ENCODE data around the gene GP1BB.

DNA sequence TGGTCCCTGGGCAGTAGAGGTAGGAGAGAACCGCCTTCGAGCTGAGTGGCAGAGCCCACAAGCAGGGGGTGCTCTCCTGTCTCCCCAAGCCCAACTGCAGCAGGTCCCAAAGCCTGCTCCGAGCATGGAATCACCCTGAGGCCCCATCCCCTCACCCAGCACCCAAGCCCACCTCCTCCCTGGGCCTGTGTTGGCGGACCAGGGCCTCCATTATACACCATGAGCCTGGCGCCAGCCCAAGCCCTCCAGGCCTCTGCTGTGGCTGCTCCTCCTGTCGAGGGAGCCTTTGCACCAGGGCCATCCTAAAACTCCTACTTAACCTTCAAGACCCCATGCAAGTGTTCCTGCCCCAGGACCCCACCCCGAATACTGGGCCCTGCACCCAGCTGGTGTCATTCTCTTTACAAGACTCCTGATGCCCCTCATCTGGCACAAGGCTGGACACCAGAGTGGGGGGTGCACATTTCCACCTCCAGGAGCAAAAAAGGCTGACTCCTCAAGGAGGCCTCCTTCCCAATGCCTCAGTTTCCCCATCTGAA, 16.6 kb downstream of the GP1BB start:
- TF ChIP-seq GTF2F1 (IDR thresholded peaks at IDR 0.05; ENCODE audit: low read length) = no peak
- TF ChIP-seq ZNF503 (CRISPR knock-in tag; IDR thresholded peaks at IDR 0.05) = no peak
- no peak for TF ChIP-seq EP300 (IDR thresholded peaks at IDR 0.05; ENCODE audit: low read depth in 2 of 2, low read length in 2 of 2)
- TF ChIP-seq EP300 (CRISPR knock-in tag; IDR thresholded peaks at IDR 0.05; ENCODE audit: borderline replicate concordance) = no peak
- no peak for TF ChIP-seq UBTF (CRISPR knock-in tag; IDR thresholded peaks at IDR 0.05)
- no peak for TF ChIP-seq SP4 (CRISPR knock-in tag; IDR thresholded peaks at IDR 0.05)
- no peak for TF ChIP-seq ETS1 (CRISPR knock-in tag; IDR thresholded peaks at IDR 0.05)
- no peak for TF ChIP-seq CTCF (CRISPR knock-in tag; IDR thresholded peaks at IDR 0.05)
- TF ChIP-seq REST (IDR thresholded peaks at IDR 0.05; ENCODE audit: borderline replicate concordance in 1 of 2, low read depth in 1 of 2, low read length in 2 of 2) = no peak
- TF ChIP-seq ZNF772 (CRISPR knock-in tag; IDR thresholded peaks at IDR 0.05) = no peak
- TF ChIP-seq ZNF263 (CRISPR knock-in tag; IDR thresholded peaks at IDR 0.05) = no peak
- no peak for TF ChIP-seq JUNB (CRISPR knock-in tag; IDR thresholded peaks at IDR 0.05; ENCODE audit: borderline replicate concordance)
- TF ChIP-seq CHD2 (IDR thresholded peaks at IDR 0.05; ENCODE audit: low read depth, low read length) = no peak
- TF ChIP-seq, protein P1, sequence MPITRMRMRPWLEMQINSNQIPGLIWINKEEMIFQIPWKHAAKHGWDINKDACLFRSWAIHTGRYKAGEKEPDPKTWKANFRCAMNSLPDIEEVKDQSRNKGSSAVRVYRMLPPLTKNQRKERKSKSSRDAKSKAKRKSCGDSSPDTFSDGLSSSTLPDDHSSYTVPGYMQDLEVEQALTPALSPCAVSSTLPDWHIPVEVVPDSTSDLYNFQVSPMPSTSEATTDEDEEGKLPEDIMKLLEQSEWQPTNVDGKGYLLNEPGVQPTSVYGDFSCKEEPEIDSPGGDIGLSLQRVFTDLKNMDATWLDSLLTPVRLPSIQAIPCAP (CRISPR knock-in tag; IDR thresholded peaks at IDR 0.05; ENCODE audit: low read depth) = no peak

Data from HepG2 (cell line).